CD1c-positive myeloid dendritic cell (primary cell): ENCODE data around the gene MBNL1.
A peak's percentile ranks its signal among the peaks of the same experiment; 100 is the strongest.
"Not testable (repeated sequence)": the region's sequence is repeated elsewhere in the genome, so short reads cannot be mapped to it uniquely, and the experiment has no call there.

ENCODE experiments used
- DNase-seq: peaks from one replicate; pipeline ENCODE4 v3.0.0-alpha.2; 2016; ENCODE audit errors: extremely low spot score

The MBNL1 gene

DNA sequence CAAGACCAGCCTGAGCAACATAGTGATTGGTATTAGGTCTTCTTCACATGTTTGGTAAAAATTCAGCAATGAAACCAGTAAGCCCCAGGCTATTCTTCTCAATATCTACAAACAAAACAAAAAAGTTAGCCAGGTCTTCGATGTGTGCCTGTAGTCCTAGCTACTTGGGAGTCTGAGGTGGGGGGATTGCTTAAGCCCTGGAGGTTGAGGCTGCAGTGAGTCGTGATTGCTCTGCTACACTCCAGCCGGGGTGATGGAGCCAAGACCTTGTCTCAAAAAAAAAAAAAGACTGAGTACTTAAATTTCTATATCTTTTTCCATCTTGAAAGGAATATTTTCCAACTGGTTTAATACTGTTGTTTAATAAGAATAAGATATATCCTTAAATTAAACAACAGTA, 106.8 kb downstream of the MBNL1 start:
- DNase-seq, result no peak

DNA sequence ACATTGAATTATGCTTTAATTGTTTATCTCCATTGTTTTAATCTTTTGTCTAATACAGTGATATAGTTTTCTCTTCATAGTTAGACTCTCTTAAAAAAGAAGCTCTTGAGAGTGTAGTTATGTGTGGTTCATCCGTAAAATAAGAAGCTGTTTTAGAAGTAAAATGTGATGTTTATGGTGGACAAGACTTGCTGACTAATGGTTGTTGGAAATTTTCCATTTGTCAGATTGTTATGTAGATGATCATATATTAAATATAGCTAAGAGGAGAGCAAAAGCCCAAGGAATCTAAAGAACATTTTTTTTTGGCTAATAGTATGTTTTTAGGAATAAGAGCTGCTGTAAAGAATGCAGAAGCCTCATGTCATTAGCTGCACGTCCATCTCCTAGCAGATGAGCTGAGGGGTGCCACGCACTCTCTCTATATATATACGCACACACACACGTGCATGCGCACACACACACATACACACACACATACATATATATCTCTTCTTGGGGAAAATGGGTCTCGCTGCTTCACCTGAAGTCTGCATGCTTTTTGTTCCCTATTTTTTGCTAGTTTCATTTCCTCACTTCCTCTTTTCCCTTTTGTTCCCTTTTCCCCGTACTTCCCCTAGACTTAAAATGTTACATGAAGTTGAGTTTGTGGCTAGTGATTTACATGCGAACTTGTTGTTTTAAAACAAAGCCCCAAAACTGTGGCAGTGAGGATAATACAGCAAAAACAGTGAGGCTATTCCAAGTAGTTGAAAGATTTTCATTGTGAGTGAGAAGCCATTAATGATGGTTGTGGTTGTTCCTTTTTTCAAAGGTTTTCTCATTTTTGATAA, 107.8 kb downstream of the MBNL1 start:
- DNase-seq, result peak; percentile 93

DNA sequence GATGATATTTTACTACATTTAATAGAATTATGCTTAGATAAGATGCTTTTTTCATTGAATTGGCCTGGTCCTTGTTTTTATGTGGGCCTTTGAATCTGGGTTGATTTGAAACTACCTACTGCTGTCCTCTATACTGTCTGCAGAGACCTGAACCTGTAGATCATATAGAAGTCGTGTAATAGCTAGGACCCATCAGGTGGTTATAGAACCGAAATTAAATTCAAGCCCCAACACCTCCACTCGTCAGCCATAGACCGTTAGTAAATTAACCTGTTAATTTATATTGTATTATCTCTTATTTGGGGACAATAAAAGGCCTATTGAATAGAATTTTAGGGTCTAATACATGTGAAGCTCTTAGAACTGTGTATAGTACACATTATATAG, 108.4 kb downstream of the MBNL1 start:
- DNase-seq, result no peak

DNA sequence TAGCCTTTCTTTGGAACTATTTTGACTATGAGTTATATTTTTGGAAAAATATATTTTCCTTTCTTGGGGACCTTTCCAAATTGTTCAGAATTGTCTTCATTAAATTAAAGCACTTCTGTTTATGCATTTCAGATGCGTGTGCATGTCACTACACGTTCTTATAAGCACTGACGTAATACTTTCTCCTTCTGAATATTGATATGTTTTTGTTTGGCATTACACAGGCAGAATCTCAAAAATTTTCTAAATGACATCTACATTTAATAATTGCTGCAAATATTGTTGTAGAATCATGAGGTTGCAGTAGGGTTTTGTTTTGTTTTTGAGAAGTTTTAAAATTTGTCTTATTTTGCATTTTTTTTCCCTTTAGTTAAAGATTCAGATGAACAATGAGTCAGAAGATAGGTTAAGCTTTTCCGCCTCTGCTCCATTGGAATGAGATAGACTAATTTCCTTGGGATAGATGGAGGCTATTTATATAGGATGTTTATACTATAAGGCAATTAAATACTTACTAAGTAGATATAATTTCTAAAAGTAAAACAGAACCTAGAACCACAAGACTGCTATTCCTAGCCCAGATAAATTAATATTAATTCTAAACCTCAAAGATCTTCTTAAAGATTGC, 110.8 kb downstream of the MBNL1 start:
- no peak for DNase-seq

DNA sequence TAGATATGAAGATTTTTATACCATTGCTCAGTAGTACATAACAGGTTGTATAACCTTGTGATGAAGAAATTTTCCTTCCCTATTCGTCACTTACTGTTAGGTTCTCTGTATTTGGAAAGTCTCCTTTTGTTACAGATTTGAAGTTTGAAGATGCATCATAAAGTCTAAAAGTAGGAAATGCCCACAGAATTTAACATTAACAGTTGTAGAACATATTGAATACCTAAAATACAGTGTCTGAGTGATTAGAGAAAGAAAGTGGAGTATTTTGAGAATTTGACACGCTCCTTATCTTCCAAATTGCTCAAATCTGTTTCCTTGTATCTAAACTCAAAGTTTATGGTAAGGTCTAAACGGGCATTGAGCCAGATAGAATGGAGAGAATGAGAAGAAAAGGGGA, 111.3 kb downstream of the MBNL1 start:
- DNase-seq, result peak; percentile 50

DNA sequence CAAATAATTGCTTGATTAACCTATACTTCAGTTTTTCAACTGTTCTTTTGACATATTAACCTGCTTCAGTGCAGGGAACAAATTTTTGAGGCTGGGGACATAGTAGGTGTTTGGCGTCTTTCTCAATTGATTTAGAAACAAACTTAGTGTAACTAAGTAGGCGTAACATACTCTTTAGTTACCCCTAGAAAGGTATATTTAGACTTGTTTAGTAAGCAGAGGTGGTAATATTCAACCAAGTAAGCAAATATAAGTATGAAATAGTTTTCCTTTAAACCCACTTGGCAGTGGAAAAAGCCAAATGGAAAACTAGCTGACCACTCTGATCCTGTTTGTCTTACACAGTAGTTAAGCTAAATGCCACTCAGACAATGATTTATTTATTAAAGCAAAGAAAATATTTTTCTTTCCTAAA, 113.2 kb downstream of the MBNL1 start:
- DNase-seq, result no peak

GRCh38 chr3:152382312-152383135, 113.8 kb downstream of the MBNL1 start:
- peak; percentile 50 for DNase-seq

GRCh38 chr3:152383136-152383606, 114.4 kb downstream of the MBNL1 start:
- no peak for DNase-seq

GRCh38 chr3:152384412-152384811, 115.7 kb downstream of the MBNL1 start:
- no peak for DNase-seq

GRCh38 chr3:152385761-152386160, 117.0 kb downstream of the MBNL1 start:
- no peak for DNase-seq

- no peak for DNase-seq
Observed at GRCh38 chr3:152386208-152386607, 117.5 kb downstream of the MBNL1 start.

DNA sequence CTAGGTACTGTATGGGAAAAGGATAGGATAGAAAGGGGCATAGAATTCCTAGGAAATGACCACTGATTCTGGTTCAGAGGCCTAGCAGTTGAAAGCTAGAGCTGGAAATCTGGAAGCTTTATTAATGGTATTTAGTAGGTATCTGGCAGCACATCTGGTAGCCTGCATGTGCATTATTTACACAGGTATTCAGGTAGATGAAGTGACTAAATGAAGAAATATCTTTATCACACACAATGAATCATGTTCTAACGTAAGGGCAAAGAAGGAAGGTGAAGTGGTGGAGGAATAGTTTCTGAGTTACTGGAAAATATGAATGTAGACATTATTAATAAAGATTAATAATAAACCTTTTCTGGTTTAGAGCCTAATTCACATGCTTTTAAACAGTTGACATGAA, 119.9 kb downstream of the MBNL1 start:
- DNase-seq, result no peak

DNA sequence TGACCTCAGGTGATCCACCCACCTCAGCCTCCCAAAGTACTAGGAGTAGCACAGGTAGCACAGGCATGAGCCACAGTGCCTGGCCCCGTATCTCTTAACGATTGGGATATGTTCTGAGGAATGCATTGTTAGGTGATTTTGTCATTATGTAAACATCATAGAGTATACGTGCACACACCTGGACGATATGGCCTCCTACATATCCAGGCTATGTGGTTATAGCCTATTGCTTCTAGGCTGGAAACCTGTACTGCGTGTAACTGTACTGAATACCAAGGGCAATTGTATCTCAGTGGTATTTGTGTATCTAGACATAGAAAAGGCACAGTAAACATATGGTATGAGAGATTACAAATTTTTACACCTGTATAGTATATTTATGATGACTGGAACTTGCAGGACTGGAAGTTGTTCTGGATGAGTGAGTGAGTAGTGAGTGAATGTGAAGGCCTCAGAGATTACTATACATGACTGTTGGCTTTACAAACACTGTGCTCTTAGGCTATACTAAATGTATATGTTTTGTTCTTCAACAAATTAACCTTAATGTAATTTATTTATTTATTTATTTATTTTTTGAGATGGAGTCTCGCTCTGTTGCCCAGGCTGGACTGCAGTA, 120.7 kb downstream of the MBNL1 start:
- DNase-seq, result no peak

- DNase-seq, result no peak
Observed at GRCh38 chr3:152390647-152391046, 121.9 kb downstream of the MBNL1 start.

- no peak for DNase-seq
Observed at GRCh38 chr3:152391671-152392070, 122.9 kb downstream of the MBNL1 start.

- DNase-seq, result no peak
Observed at GRCh38 chr3:152392272-152392880, 123.6 kb downstream of the MBNL1 start.

DNA sequence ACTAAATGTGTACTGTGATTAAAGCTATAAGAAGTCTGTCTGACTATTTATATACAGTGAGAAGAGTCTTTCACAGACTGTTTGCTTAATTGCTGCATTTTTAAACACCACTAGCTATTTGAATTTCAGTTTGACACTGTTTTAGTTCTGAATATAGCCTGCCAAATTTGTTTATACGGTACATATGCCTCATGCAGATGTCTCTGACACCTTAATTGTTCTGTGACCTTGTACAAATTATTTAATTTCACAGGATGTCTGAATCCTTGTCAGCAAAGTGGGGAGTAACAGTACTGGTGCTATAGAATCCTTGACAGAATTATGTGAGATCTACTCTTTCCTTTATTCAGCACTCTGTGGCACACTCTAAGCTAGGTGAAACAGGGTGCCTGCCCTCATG, 125.5 kb downstream of the MBNL1 start:
- no peak for DNase-seq

GRCh38 chr3:152395764-152396163, 127.0 kb downstream of the MBNL1 start:
- no peak for DNase-seq

- DNase-seq, result no peak
Observed at GRCh38 chr3:152396867-152397266, 128.1 kb downstream of the MBNL1 start.

DNA sequence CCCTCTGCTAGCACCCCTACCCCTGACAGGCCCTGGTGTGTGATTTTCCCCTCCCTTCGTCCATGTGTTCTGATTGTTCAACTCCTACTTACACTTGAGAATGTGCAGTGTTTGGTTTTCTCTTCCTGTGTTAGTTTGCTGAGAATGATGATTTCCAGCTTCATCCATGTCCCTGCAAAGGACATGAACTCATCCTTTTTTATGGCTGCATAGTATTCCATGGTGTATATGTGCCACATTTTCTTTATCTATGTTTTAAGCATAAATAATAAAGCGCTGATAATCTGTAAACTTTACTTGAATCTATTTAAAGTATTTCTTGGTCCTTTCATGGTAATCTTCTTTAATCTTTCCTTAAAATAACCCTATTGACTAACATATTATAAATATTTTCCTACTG, 128.6 kb downstream of the MBNL1 start:
- DNase-seq, result not testable (repeated sequence)

GRCh38 chr3:152398495-152398894, 129.8 kb downstream of the MBNL1 start:
- no peak for DNase-seq

GRCh38 chr3:152399374-152399773, 130.6 kb downstream of the MBNL1 start:
- DNase-seq, result no peak
